NCI-H82 treated with DMSO at 0.1 percent for 48 hours (cell line): ENCODE measurements around the gene HSH2D.
"Not testable (repeated sequence)": the region's sequence is repeated elsewhere in the genome, so short reads cannot be mapped to it uniquely, and the experiment has no call there.

Experiments used
- DNase-seq: peaks from one replicate; lab custom pipeline; 2025; ENCODE audit not compliant: unreplicated experiment; lab: John Stamatoyannopoulos, UW

The HSH2D gene

DNA sequence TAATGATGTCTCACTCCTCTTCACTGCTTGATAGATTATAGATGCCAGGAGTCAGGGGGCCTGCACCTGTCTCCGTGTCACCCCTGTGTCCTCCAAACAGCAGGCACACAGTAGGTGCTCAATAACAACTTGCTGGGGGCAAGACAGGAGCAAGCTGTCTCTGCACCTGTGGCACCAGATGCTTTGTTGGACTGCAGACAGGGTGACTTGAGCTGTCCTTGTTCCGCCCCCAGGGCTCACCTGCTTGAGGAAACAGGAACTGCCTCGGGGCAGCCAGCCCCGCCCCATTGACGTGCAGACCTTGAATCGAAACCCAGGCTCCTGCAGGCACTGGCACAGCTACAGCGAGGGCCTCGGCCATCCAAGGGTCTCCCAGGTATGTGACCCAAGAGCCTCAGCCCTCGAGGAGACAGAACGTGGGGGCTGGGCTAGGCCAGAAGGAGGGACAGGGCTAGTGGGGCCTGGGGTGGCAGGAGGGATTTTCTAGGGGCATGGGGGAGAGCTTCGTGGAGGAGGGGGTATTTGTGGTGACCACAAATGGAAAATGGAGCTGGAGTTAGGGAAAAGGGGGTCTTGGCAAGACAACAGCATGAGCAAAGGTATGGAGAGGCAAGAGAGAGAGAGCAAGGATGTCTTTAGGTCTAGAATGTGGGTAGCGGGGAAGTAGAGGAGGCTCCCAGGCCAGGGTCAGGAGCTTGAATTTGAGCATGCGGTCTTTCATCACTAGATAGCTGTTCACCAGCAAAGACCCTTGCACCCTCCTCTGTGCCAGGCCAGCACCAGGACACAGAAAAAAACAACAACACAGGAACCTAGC is at the start of gene HSH2D:
Gene HSH2D (plus strand): TSS at position 287 of the 817 bp plus-strand sequence. CDS start 5,066 bp downstream, outside the sequence.
- DNase-seq: no peak

DNA sequence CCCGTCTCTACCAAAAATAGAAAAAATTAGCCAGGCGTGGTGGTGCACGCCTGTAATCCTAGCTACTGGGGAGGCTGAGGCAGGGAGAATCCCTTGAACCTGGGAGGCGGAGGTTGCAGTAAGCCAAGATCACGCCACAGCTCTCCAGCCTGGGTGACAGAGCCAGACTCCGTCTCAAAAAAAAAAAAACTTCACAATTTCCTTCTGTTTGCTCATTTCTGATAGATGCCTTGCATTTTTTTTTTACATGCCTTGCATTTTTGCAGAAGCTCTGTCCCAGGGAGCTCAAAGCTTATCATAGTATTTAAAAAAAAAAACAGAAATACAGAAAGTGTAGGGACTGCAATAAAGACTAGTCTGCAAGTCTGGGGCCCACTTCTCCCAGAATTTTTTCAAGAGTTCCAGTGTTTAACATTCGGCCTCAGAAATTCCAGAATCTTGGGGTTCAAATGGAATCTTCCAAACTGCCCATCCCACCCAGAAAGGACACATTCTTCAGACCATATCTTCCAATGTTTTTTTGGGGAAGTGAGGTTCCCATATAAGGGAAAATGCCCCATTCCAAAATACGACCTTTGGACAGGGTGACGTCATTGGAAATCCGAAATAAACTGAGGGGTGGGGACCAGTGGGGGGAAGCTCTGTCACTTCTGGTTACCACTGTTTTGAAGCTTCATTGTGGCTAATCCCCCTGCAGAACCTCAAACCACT is 49.0 kb upstream of the HSH2D start:
- no peak for DNase-seq

- DNase-seq: peak; percentile 63
Measured at GRCh38 chr19:16095071-16095571, 48.4 kb upstream of the HSH2D start.

- peak; percentile 94 for DNase-seq
Measured at GRCh38 chr19:16096280-16096855, 47.1 kb upstream of the HSH2D start.

- no peak for DNase-seq
Measured at GRCh38 chr19:16098416-16098768, 45.1 kb upstream of the HSH2D start.

- DNase-seq: no peak
Measured at GRCh38 chr19:16098821-16099220, 44.7 kb upstream of the HSH2D start.

DNA sequence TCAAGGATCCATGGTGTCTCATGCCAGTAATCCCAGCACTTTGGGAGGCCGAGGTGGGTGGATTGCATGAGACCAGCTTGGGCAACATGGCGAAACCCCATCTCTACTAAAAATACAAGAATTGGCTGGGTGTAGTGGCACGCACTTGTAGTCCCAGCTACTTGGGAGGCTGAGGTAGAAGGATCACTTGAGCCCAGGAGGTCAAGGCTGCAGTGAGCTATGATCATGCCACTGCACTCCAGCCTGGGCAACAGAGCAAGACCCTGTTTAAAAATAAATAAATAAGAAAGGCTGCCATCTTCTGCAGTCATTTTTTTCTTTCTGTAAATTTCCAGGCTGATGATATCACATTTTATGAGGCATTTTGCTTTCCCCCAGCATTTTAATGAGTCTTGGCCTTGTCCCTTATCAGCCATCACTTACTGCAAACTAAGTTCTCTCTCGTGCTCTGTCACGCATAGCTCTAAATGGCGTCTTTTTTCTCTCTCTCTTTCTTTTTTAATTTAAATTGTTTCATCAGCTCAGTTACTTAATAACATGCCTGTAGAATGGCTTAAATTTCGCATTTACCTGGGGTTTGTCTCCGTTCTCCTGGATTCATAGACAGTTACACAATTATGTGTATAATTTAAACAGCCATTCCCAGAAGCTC is 44.0 kb upstream of the HSH2D start:
- not testable (repeated sequence) for DNase-seq

DNA sequence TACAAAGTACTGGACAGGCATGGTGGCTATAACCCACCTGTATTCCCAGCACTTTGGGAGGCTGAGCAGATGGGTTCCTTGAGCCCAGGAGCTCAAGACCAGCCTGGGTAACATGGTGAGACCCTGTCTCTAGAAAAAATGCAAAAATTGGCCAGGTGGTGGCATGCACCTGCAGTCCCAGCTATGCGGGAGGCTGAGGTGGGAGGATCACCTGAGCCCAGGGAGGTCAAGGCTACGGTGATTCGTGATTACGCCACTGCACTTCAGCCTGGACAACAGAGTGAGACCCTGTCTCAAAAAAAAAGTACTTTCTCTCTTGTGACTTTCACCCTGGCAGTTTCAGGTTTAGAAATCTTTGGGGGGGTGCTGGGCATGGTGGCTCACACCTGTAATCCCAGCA is 43.0 kb upstream of the HSH2D start:
- no peak for DNase-seq

GRCh38 chr19:16104722-16105121 is 38.8 kb upstream of the HSH2D start:
- DNase-seq: no peak

GRCh38 chr19:16106121-16106520 is 37.4 kb upstream of the HSH2D start:
- DNase-seq: no peak

DNA sequence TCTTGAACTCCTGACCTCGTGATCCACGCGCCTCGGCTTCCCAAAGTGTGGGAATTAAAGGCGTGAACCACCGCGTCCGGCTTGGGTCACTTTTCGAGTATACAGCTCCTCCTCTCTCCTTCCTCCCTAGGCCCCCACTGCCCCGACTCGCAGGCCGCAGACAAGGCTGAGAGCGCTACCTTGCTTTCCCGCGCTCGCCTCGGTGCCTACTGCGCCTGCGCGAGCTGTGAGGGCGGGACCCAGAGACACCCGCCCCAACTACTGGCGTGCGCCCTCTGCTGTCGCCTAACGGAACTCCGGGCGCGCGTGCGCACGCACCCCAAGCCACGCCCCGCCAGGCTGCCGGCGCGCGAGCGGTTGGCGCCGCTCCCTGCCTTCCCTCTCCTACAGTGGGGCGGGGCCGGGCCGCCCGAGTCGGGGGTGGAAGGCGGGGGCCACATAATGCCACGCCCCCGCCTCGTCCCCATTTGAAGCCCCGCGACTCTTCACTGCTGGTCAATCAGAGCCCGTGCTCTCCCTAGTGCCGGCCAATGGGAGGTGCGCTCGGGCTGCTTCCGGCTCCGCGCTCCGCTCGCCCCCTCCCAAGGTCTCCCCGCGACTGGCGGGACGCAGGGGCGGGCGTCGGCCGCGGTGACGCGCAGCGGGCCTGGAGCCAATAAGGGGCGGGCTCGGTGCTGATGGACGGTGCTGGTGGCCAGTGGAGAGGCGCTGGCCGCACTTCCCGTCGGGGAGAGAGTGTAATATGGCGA is 32.2 kb upstream of the HSH2D start, which contains the start of gene RAB8A:
Gene RAB8A (plus strand): TSS at position 730 of the 749 bp plus-strand sequence. CDS start 13 bp downstream, at position 743.
- peak; percentile 99 for DNase-seq

DNA sequence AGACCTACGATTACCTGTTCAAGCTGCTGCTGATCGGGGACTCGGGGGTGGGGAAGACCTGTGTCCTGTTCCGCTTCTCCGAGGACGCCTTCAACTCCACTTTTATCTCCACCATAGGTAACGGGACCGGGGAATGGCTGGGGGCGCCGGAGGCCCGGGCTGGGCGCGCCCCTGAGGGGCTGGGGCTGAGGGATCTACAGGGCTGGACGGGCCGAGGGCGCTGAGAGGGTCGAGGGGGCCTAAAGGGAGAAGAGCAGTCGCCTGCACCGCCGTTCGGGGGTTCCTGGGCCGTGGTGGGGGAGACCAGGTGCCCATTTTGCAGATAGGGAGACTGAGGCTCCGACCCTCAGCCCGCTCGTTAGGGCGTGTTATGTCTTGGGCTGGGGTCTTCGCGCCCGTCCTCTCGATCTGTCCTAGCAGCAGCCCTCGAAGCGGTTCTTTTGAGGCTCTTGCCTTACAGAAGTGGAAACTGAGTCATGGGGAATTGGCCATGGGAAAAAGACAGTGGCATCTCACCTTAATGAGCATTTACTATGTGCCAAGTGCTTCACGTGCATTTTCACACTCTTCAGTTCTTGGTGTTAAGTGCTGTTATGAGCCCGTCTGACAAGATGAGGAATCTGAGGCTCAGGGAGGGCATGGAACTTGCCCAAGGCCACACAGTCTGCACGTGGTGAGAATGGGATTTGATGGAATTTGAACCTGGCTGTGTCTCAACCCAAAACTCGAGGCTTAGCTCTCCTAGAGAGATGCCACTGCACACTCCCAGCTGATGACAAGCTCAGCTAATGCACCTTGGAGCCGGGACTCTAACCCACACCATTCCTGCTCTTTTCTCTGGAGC is 31.4 kb upstream of the HSH2D start:
- no peak for DNase-seq

DNA sequence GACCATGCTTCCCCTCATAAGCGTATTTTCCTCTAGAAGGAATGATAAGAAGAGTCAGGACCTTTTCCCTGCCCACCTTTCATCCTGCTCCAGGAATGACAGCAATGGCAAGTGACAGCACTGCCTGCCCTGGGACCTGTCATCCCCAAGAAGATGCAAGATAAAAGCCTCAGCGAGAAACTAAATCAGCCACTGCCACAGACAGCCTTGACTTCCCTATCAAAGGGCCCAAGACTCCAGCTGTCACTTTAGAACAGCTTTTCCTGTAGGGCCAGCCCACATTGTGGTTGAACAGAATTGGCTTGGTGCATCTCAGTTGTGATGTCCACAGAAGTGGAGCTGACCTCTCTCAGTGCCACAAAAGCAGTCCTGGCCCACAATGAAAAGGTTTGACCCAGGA is 30.7 kb upstream of the HSH2D start:
- DNase-seq: no peak

GRCh38 chr19:16113727-16114126 is 29.8 kb upstream of the HSH2D start:
- DNase-seq: no peak

- DNase-seq: no peak
Measured at GRCh38 chr19:16115301-16116039, 28.0 kb upstream of the HSH2D start.

DNA sequence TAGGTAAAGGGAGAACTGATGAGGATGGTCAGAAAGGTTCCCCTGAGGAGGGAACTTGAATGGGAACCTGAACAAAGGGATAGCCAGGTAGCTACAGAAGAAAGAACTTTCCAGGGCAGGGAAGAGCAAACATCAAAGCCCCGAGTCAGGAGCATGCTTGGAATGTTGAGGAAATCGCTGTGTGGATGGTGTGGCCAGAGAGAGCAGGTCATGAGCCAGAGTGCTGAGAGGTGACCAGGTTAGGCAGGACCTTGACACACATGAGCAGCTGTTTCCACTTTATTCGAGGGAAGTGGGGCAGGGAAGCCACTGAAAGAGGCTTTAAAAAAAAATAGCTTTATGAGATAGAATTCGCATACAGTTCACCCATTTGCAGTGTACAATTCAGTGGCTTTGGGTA is 27.4 kb upstream of the HSH2D start:
- DNase-seq: no peak

GRCh38 chr19:16117594-16118033 is 25.9 kb upstream of the HSH2D start:
- DNase-seq: no peak

DNA sequence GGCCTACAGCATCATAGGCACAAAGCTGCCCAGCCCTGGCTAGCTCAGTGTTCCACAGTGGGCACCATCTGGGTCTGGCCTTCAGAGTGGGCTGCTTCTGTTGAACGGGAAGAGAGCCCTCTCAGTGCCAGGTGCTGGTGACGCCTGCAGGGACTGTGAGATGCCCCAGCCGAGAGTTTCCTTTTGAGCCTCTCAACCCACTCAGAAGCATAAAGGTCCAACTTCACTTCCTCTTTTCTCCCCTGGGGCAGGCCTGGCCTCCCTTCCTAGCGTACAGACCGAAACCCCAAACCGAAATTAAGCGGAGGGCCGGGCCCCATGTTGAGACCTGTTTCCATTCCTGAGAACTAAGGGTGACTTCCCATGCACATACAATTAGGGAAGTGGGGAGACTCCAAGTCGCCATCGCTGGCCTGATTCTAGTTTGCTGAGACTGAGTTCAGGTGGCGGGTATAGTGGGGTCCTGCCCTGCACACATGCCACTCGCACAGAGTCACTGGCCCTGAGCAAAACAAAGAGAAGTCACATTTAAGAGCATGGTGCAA is 24.9 kb upstream of the HSH2D start:
- DNase-seq: no peak
